AG09319 (cell line): ENCODE data around the gene PES1.

Experiments used
- DNase-seq: peaks from one replicate; pipeline ENCODE4 v3.0.0-alpha.2; 2010; ENCODE audit warnings: low read depth; ENCODE audit errors: extremely low read depth
- CTCF ChIP-seq: IDR thresholded peaks from 2 replicates; pipeline ENCODE4 v1.5.1; 2011; ENCODE audit warnings: low read depth, mild to moderate bottlenecking, inconsistent platforms, low read length, moderate library complexity

Gene PES1

DNA sequence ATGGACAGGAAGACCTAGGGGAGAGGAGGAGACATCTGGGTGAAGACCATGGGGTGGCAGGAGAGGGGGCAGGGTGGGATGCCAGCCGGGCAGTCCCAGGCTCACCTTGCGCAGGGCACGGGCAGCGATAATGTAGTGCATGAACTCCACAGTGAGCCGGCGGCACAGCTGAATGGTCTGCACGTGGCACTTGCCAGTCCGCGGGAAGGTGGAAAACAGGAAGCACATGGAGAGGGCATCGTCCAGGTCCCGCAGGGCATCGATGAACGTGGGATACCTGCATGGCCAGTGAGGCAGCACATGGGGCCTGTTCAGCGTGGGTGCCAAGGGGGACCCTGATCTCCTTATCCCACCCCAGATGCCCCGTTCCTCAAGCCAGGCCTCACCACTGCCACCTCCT, 7.3 kb downstream of the PES1 start:
- TF ChIP-seq CTCF, result no peak
- no peak for DNase-seq

- TF ChIP-seq CTCF, result no peak
- DNase-seq, result no peak
Measured at GRCh38 chr22:30582788-30583545, 8.7 kb downstream of the PES1 start.

DNA sequence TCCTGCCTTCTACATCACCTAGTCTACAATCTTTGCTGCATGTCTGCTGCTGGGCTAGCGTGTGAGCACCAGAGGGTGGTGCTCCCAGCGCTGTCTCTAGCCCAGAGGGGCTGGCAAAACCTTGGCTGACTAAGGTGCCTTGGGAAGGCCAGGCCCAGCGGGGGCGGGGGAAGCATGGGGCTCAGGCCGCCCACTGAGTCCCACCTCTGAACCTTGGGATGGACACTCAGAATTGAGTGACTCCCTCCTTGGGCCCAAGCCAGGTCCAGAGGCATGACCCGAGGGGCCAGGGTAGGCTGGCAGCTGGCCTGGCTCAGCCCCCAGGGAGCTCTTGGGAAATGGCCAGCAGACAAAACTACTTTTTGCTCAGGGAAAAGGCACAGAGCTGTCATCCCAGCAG, 9.7 kb downstream of the PES1 start:
- no peak for DNase-seq
- no peak for TF ChIP-seq CTCF

GRCh38 chr22:30580896-30581295, 10.8 kb downstream of the PES1 start:
- TF ChIP-seq CTCF, result no peak

GRCh38 chr22:30578481-30578880, 13.2 kb downstream of the PES1 start:
- DNase-seq, result no peak
- no peak for TF ChIP-seq CTCF

More at GRCh38 chr22:30580896-30581295, 10.8 kb downstream of the PES1 start:
- DNase-seq, result no peak

DNA sequence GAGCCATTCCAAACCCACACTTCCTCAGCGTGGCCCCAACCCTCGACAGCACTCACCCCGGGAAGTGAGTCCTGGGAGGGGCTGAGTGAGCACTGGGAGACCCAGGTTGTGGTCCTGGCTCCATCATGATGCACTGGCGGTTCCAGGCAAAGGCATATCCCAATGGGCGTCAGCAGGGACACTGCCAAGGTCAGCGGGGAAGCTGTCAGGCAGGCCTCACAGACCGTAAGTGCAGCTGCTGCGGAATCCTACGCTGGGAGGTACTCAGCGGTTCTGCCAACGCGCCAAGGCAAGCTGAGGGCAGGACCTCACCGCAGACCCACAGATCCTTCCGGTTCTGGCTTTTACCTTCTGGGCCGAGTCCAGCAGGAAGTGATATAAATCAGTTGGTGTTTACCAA, 15.9 kb downstream of the PES1 start:
- TF ChIP-seq CTCF, result no peak
- DNase-seq, result no peak

- DNase-seq, result no peak
- TF ChIP-seq CTCF, result peak; percentile 2; the same call in 1 of the 2 replicates
Measured at GRCh38 chr22:30574997-30575671, 16.6 kb downstream of the PES1 start.
